OCI-LY7 (cell line): Measurements from ENCODE around the gene ZAR1L. TPM values are rescaled to one million over a fixed set of nuclear protein-coding genes. Genes with fewer than 3 reads are reported as not detected.

ENCODE experiments used
- BruUV-seq: library from RNA; stranded (reverse); fragments of 400-500 nt; replicated peaks from 2 replicates; lab custom pipeline; 2021; lab: Mats Ljungman, UMichigan
- CTCF ChIA-PET: fragments of 300-600 bp; sonication (Branson Sonifier 250); formaldehyde crosslinking; loops from one replicate; lab custom pipeline; 2022; ENCODE audit warnings: antibody characterized with exemption; ENCODE audit not compliant: unreplicated experiment; lab: Charles Lee
- POLR2A ChIA-PET: fragments of 300-600 bp; sonication (Branson Sonifier 250); formaldehyde crosslinking; loops from one replicate; lab custom pipeline; 2022; ENCODE audit warnings: antibody characterized with exemption; lab: Charles Lee
- DNase-seq: peaks from one replicate; pipeline ENCODE4 v3.0.0-alpha.2; 2015; ENCODE audit warnings: low spot score
- H2AFZ ChIP-seq: fragments of 200-600 bp; sonication (generic), shearing (Covaris generic); 2 replicates; pipeline ENCODE4 v1.6.1; 2014; ENCODE audit warnings: mild to moderate bottlenecking, antibody characterized with exemption, low read length, moderate library complexity
- H3K27ac ChIP-seq: fragments of 200-600 bp; sonication (generic); 2 replicates; pipeline ENCODE4 v1.5.1; 2014; ENCODE audit warnings: mixed run types, low read depth, mild to moderate bottlenecking, moderate library complexity, low read length, inconsistent platforms; ENCODE audit not compliant: poor library complexity, severe bottlenecking
- H3K36me3 ChIP-seq: fragments of 200-600 bp; sonication (generic); 2 replicates; pipeline ENCODE4 v1.6.1; 2014; ENCODE audit warnings: mild to moderate bottlenecking, antibody characterized with exemption, low read length, moderate library complexity, mixed read lengths; ENCODE audit not compliant: insufficient read depth
- H3K4me1 ChIP-seq: fragments of 200-600 bp; sonication (generic); 2 replicates; pipeline ENCODE4 v1.5.1; 2014; ENCODE audit warnings: mild to moderate bottlenecking, low read length; ENCODE audit not compliant: insufficient read depth, poor library complexity, severe bottlenecking
- H3K4me2 ChIP-seq: fragments of 200-600 bp; sonication (generic); 2 replicates; pipeline ENCODE4 v1.6.1; 2014; ENCODE audit warnings: mild to moderate bottlenecking, low read length
- H3K4me3 ChIP-seq: fragments of 200-600 bp; sonication (generic); 2 replicates; pipeline ENCODE4 v1.5.1; 2014; ENCODE audit warnings: mild to moderate bottlenecking, low read depth, low read length; ENCODE audit not compliant: poor library complexity, severe bottlenecking
- H3K79me2 ChIP-seq: fragments of 200-600 bp; sonication (generic); 2 replicates; pipeline ENCODE4 v1.6.1; 2016; ENCODE audit warnings: low read depth, mild to moderate bottlenecking, low read length, moderate library complexity, mixed read lengths; ENCODE audit not compliant: insufficient read depth
- H3K9me2 ChIP-seq: fragments of 200-600 bp; sonication (generic); 2 replicates; pipeline ENCODE4 v1.6.1; 2016; ENCODE audit warnings: mild to moderate bottlenecking, low read length, mixed read lengths; ENCODE audit not compliant: insufficient read depth
- H3K9me3 ChIP-seq: fragments of 200-600 bp; sonication (generic); 2 replicates; pipeline ENCODE4 v1.6.1; 2014; ENCODE audit warnings: mild to moderate bottlenecking, mixed run types, low read length, mixed read lengths
- H4K20me1 ChIP-seq: fragments of 200-600 bp; sonication (generic); 2 replicates; pipeline ENCODE4 v1.6.1; 2014; ENCODE audit warnings: mild to moderate bottlenecking, antibody characterized with exemption, low read length, moderate library complexity, mixed read lengths; ENCODE audit not compliant: insufficient read depth
- EZH2phosphoT487 ChIP-seq: fragments of 200-600 bp; sonication (generic); IDR thresholded peaks from 2 replicates; pipeline ENCODE4 v1.6.1; 2018; ENCODE audit warnings: low read depth, borderline replicate concordance, mild to moderate bottlenecking, mixed run types, antibody characterized with exemption, low read length, moderate library complexity, mixed read lengths
- intact Hi-C: fragments of 100-400 bp; cut with micrococcal nuclease; formaldehyde crosslinking; loops from one replicate; pipeline ENCODE4 v1.10.0; 2022; ENCODE audit not compliant: unreplicated experiment
- total RNA-seq, 2 experiments: library from RNA; depleted of rRNA in 1 of 2; stranded (reverse); fragments of >200 nt in 1 of 2; shearing (Covaris generic) in 1 of 2; gene quantifications; 2 replicates each; pipeline ENCODE4 v1.2.3, GENCODE V29; 2014 to 2022
- TF ChIP-seq, protein P1 (sequence below): fragments of 200-600 bp; sonication (generic); conservative IDR thresholded peaks from 2 replicates; pipeline ENCODE4 v1.5.1; 2014; ENCODE audit warnings: mild to moderate bottlenecking, antibody characterized with exemption, low read length, moderate library complexity, mixed read lengths

Gene ZAR1L
- total RNA-seq, 2 experiments from 2014 or later = 0.32 to 1.1 TPM

DNA sequence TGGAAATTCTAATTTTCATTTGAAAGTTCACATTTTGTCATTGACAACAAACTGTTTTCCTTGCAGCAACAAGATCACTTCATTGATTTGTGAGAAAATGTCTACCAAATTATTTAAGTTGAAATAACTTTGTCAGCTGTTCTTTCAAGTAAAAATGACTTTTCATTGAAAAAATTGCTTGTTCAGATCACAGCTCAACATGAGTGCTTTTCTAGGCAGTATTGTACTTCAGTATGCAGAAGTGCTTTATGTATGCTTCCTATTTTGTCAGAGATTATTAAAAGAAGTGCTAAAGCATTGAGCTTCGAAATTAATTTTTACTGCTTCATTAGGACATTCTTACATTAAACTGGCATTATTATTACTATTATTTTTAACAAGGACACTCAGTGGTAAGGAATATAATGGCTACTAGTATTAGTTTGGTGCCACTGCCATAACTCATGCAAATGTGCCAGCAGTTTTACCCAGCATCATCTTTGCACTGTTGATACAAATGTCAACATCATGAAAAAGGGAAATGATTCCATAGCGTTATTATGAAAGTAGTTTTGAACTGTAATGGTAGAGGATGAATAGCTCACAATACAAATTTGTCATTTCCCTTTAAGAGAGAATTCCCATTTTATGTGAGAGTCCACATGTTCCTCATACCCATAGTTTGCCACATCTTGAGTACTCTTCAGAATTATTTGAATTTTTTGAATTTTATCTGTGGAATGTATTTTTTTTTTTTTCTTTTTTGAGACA, 2.7 kb upstream of the ZAR1L start:
- Histone ChIP-seq H3K36me3 (peaks cover 57% of the 10 kb centered on the region), H3K79me2 (peaks cover 24% of the 10 kb centered on the region; the same call in 1 of the 2 replicates), H3K4me3 (no peak overlapping the region), H3K4me2 (peak overlapping the region; percentile 90), H4K20me1 (no peaks in the 10 kb centered on the region), H3K27ac (no peak overlapping the region), H2AFZ (no peak overlapping the region), H3K9me2 (no peaks in the 10 kb centered on the region), H3K9me3 (no peaks in the 10 kb centered on the region; the same call in 1 of the 2 replicates), H3K4me1 (peaks cover 26% of the 10 kb centered on the region)
- no TSS peak for BruUV-seq
- ChIA-PET POLR2A (interaction anchor here (0.7 to 2.0 kb wide), 5 partner anchors 9 to 273 kb away, joined by 3 to 8 read pairs (median 3); no protein-coding TSS in a partner anchor), CTCF (no interaction called here)
- TF ChIP-seq EZH2phosphoT487 = no peak
- TF ChIP-seq, protein P1, sequence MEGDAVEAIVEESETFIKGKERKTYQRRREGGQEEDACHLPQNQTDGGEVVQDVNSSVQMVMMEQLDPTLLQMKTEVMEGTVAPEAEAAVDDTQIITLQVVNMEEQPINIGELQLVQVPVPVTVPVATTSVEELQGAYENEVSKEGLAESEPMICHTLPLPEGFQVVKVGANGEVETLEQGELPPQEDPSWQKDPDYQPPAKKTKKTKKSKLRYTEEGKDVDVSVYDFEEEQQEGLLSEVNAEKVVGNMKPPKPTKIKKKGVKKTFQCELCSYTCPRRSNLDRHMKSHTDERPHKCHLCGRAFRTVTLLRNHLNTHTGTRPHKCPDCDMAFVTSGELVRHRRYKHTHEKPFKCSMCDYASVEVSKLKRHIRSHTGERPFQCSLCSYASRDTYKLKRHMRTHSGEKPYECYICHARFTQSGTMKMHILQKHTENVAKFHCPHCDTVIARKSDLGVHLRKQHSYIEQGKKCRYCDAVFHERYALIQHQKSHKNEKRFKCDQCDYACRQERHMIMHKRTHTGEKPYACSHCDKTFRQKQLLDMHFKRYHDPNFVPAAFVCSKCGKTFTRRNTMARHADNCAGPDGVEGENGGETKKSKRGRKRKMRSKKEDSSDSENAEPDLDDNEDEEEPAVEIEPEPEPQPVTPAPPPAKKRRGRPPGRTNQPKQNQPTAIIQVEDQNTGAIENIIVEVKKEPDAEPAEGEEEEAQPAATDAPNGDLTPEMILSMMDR = no peak
- intact Hi-C loops = loop anchor here (5.0 to 10.0 kb wide), 5 partner anchors 71 to 1156 kb away; partner anchors contain the start of genes HSPH1 and PDS5B
- DNase-seq = no peak

DNA sequence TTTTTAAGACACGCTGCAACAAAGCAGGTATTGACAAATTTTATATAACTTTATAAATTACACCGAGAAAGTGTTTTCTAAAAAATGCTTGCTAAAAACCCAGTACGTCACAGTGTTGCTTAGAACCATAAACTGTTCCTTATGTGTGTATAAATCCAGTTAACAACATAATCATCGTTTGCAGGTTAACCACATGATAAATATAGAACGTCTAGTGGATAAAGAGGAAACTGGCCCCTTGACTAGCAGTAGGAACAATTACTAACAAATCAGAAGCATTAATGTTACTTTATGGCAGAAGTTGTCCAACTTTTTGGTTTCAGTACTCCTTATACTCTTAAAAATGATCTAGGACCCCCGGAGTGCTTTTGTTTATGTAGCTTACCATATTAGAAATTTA, 1.3 kb upstream of the ZAR1L start:
- TF ChIP-seq EZH2phosphoT487 = no peak
- TF ChIP-seq, protein P1 = no peak
- ChIA-PET CTCF (no interaction called here), POLR2A (interaction anchor here (0.6 to 1.0 kb wide), 4 partner anchors 9 to 124 kb away, joined by 3 to 7 read pairs (median 3); no protein-coding TSS in a partner anchor)
- Histone ChIP-seq H3K4me1 (peaks cover 26% of the 10 kb centered on the region), H3K79me2 (peaks cover 24% of the 10 kb centered on the region; the same call in 1 of the 2 replicates), H3K4me3 (peak overlapping the region; percentile 79), H3K9me2 (no peaks in the 10 kb centered on the region), H3K4me2 (peak overlapping the region; percentile 90), H3K27ac (peak overlapping the region; percentile 92), H2AFZ (peak overlapping the region; percentile 78), H3K36me3 (peaks cover 43% of the 10 kb centered on the region), H4K20me1 (no peaks in the 10 kb centered on the region), H3K9me3 (no peaks in the 10 kb centered on the region; the same call in 1 of the 2 replicates)
- intact Hi-C loops = loop anchor here (5.0 to 10.0 kb wide), 5 partner anchors 69 to 1154 kb away; partner anchors contain the start of genes HSPH1 and PDS5B
- DNase-seq = peak; percentile 17
- BruUV-seq = no TSS peak

DNA sequence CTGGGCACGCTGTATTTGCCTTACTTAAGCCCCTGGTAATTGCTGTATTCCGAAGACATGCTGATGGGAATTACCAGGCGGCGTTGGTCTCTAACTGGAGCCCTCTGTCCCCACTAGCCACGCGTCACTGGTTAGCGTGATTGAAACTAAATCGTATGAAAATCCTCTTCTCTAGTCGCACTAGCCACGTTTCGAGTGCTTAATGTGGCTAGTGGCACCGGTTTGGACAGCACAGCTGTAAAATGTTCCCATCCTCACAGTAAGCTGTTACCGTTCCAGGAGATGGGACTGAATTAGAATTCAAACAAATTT, 821 bp upstream of the ZAR1L start:
- no TSS peak for BruUV-seq
- H3K9me3 ChIP-seq = no peaks in the 10 kb centered on the region; the same call in 1 of the 2 replicates
- no peaks in the 10 kb centered on the region for H4K20me1 ChIP-seq
- DNase-seq = no peak
- ChIA-PET CTCF (no interaction called here), POLR2A (interaction anchor here (0.6 to 1.2 kb wide), 4 partner anchors 49 to 406 kb away, joined by 3 to 4 read pairs (median 3); no protein-coding TSS in a partner anchor)
- H3K79me2 ChIP-seq = peaks cover 24% of the 10 kb centered on the region; the same call in 1 of the 2 replicates
- peaks cover 26% of the 10 kb centered on the region for H3K4me1 ChIP-seq
- H3K4me2 ChIP-seq = peak overlapping the region; percentile 90
- H3K4me3 ChIP-seq = peak overlapping the region; percentile 79
- H3K9me2 ChIP-seq = no peaks in the 10 kb centered on the region
- peak overlapping the region; percentile 92 for H3K27ac ChIP-seq
- intact Hi-C loops = loop anchor here (5.0 to 10.0 kb wide), 5 partner anchors 69 to 1154 kb away; partner anchors contain the start of genes HSPH1 and PDS5B
- peaks cover 38% of the 10 kb centered on the region for H3K36me3 ChIP-seq
- TF ChIP-seq, protein P1 = no peak
- TF ChIP-seq EZH2phosphoT487 = no peak
- H2AFZ ChIP-seq = peak overlapping the region; percentile 78
